H9 (cell line): Measurements from ENCODE around the gene PPP1R1B. TPM values are rescaled to one million over a fixed set of nuclear protein-coding genes. Genes with fewer than 3 reads are reported as not detected.
A peak's percentile ranks its signal among the peaks of the same experiment; 100 is the strongest.

Source experiments
- DNase-seq: peaks from one replicate; pipeline ENCODE4 v3.0.0-alpha.2; 2017
- H2AFZ ChIP-seq: one replicate; pipeline ENCODE4 v1.6.1; 2013; ENCODE audit warnings: mild to moderate bottlenecking, low read length, control low read depth, moderate library complexity
- H2AK5ac ChIP-seq: 2 replicates; pipeline ENCODE4 v1.6.1; 2013; ENCODE audit warnings: low read length, control low read depth, mixed read lengths; ENCODE audit not compliant: insufficient read length
- H2BK120ac ChIP-seq: one replicate; pipeline ENCODE4 v1.6.1; 2013; ENCODE audit warnings: low read depth, mild to moderate bottlenecking, low read length, control low read depth, inconsistent platforms; ENCODE audit not compliant: poor library complexity, severe bottlenecking
- H2BK12ac ChIP-seq: 2 replicates; pipeline ENCODE4 v1.6.1; 2013; ENCODE audit warnings: low read length, control low read depth, mixed read lengths, low read depth; ENCODE audit not compliant: insufficient read length
- H2BK15ac ChIP-seq: 2 replicates; pipeline ENCODE4 v1.6.1; 2013; ENCODE audit warnings: low read depth, low read length, control low read depth
- H2BK20ac ChIP-seq: one replicate; pipeline ENCODE4 v1.6.1; 2013; ENCODE audit warnings: low read depth, mild to moderate bottlenecking, low read length, control low read depth, inconsistent platforms; ENCODE audit not compliant: poor library complexity, severe bottlenecking
- H2BK5ac ChIP-seq: 2 replicates; pipeline ENCODE4 v1.6.1; 2013; ENCODE audit warnings: low read length, control low read depth, mixed read lengths; ENCODE audit not compliant: insufficient read length
- H3K14ac ChIP-seq: 2 replicates; pipeline ENCODE4 v1.6.1; 2013; ENCODE audit warnings: low read length, control low read depth; ENCODE audit not compliant: insufficient read depth
- H3K18ac ChIP-seq: 2 replicates; pipeline ENCODE4 v1.6.1; 2013; ENCODE audit warnings: low read depth, mild to moderate bottlenecking, mixed read lengths, low read length, control low read depth; ENCODE audit not compliant: insufficient read length
- H3K23ac ChIP-seq: 2 replicates; pipeline ENCODE4 v1.6.1; 2013; ENCODE audit warnings: low read length, control low read depth, mixed read lengths, low read depth; ENCODE audit not compliant: insufficient read length
- H3K23me2 ChIP-seq: 2 replicates; pipeline ENCODE4 v1.6.1; 2013; ENCODE audit warnings: low read depth, mild to moderate bottlenecking, mixed read lengths, low read length, control low read depth; ENCODE audit not compliant: insufficient read length, poor library complexity, severe bottlenecking
- H3K27ac ChIP-seq: 2 replicates; pipeline ENCODE4 v1.5.1; 2013; ENCODE audit warnings: low read length, control low read depth, mixed read lengths, low read depth; ENCODE audit not compliant: insufficient read length
- H3K27me3 ChIP-seq: 2 replicates; pipeline ENCODE4 v1.6.1; 2013; ENCODE audit warnings: low read length, control low read depth, inconsistent platforms; ENCODE audit not compliant: insufficient read depth
- H3K4ac ChIP-seq: 2 replicates; pipeline ENCODE4 v1.6.1; 2013; ENCODE audit warnings: low read depth, mild to moderate bottlenecking, control low read depth, inconsistent platforms, low read length, moderate library complexity
- H3K4me1 ChIP-seq: 2 replicates; pipeline ENCODE4 v1.6.1; 2013; ENCODE audit warnings: low read length, control low read depth, inconsistent platforms; ENCODE audit not compliant: insufficient read depth
- H3K4me2 ChIP-seq: 2 replicates; pipeline ENCODE4 v1.6.1; 2013; ENCODE audit warnings: low read length, control low read depth, mixed read lengths; ENCODE audit not compliant: insufficient read length, insufficient read depth
- H3K56ac ChIP-seq: 2 replicates; pipeline ENCODE4 v1.6.1; 2013; ENCODE audit warnings: low read depth, mild to moderate bottlenecking, mixed read lengths, low read length, control low read depth; ENCODE audit not compliant: insufficient read length
- H3K79me1 ChIP-seq: 2 replicates; pipeline ENCODE4 v1.6.1; 2013; ENCODE audit warnings: low read depth, mild to moderate bottlenecking, moderate library complexity, low read length, control low read depth, inconsistent platforms; ENCODE audit not compliant: insufficient read depth, poor library complexity, severe bottlenecking
- H3K79me2 ChIP-seq: 2 replicates; pipeline ENCODE4 v1.6.1; 2013; ENCODE audit warnings: low read length, control low read depth, inconsistent platforms; ENCODE audit not compliant: insufficient read depth
- H3K9ac ChIP-seq: 2 replicates; pipeline ENCODE4 v1.6.1; 2013; ENCODE audit warnings: low read length, control low read depth, mixed read lengths; ENCODE audit not compliant: insufficient read length; ENCODE audit errors: extremely low read depth
- H3K9me3 ChIP-seq: one replicate; pipeline ENCODE4 v1.6.1; 2013; ENCODE audit warnings: low read depth, low read length, inconsistent platforms; ENCODE audit not compliant: control insufficient read depth
- H3T11ph ChIP-seq: one replicate; pipeline ENCODE4 v1.6.1; 2013; ENCODE audit warnings: mild to moderate bottlenecking, low read length, control low read depth, inconsistent platforms
- H4K20me1 ChIP-seq: one replicate; pipeline ENCODE4 v1.6.1; 2013; ENCODE audit not compliant: control insufficient read depth, insufficient read length, insufficient read depth
- H4K5ac ChIP-seq: 2 replicates; pipeline ENCODE4 v1.6.1; 2013; ENCODE audit warnings: low read depth, mild to moderate bottlenecking, mixed read lengths, low read length, control low read depth; ENCODE audit not compliant: insufficient read length
- H4K8ac ChIP-seq: replicated peaks from 2 replicates; pipeline ENCODE4 v1.6.1; 2013; ENCODE audit warnings: low read length, control low read depth, mixed read lengths, low read depth; ENCODE audit not compliant: insufficient read length
- H4K91ac ChIP-seq: 2 replicates; pipeline ENCODE4 v1.6.1; 2013; ENCODE audit warnings: low read depth, mild to moderate bottlenecking, moderate library complexity, mixed read lengths, low read length, control low read depth; ENCODE audit not compliant: insufficient read length
- H3K27ac Mint-ChIP-seq, 3 experiments: 2 replicates in 2 of 3; 3 replicates in 1 of 3; pipeline ENCODE4 v1.8.0; 2020 to 2021; ENCODE audit warnings: mixed read lengths in 3 of 3, mild to moderate bottlenecking in 1 of 3, moderate library complexity in 1 of 3
- H3K27me3 Mint-ChIP-seq: 2 replicates; pipeline ENCODE4 v1.8.0; 2021; ENCODE audit warnings: low read depth, mild to moderate bottlenecking, moderate library complexity, mixed read lengths
- H3K36me3 Mint-ChIP-seq, 3 experiments: 2 replicates in 2 of 3; 3 replicates in 1 of 3; pipeline ENCODE4 v1.8.0; 2020 to 2021; ENCODE audit warnings: low read depth in 3 of 3, mixed read lengths in 3 of 3; ENCODE audit not compliant: insufficient read depth in 1 of 3
- H3K4me1 Mint-ChIP-seq, 2 experiments: 2 replicates each; pipeline ENCODE4 v1.8.0; 2020; ENCODE audit warnings: mixed read lengths in 2 of 2
- H3K4me3 Mint-ChIP-seq, 2 experiments: 2 replicates in 1 of 2; 3 replicates in 1 of 2; pipeline ENCODE4 v1.8.0; 2020 to 2021; ENCODE audit warnings: mild to moderate bottlenecking in 2 of 2, mixed read lengths in 2 of 2, moderate library complexity in 1 of 2
- H3K9me3 Mint-ChIP-seq, 2 experiments: 2 replicates in 1 of 2; 3 replicates in 1 of 2; pipeline ENCODE4 v1.8.0; 2020; ENCODE audit warnings: mild to moderate bottlenecking in 2 of 2, mixed read lengths in 2 of 2, moderate library complexity in 1 of 2
- CTCF ChIP-seq: fragments of 200-600 bp; sonication (generic); conservative IDR thresholded peaks from 3 replicates; pipeline ENCODE4 v1.8.0; 2021; ENCODE audit warnings: antibody characterized with exemption, mild to moderate bottlenecking
- WGBS: extraction: QIAGEN DNeasy Blood & Tissue Kit; methylation state at CpG from one replicate; pipeline ENCODE4 v1.1.7; 2013; ENCODE audit warnings: missing lambda C conversion rate, low lambda C conversion rate, mixed read lengths; ENCODE audit not compliant: insufficient read length; ENCODE audit errors: extremely low coverage; 5-methylcytosine and 5-hydroxymethylcytosine counted together
- total RNA-seq: library from RNA; stranded (reverse); gene quantifications from 2 replicates; pipeline ENCODE4 v1.2.1, GENCODE V29; 2021

The PPP1R1B gene
- total RNA-seq, 1 experiment from 2014 or later: 15.5 TPM

- peak overlapping the region; percentile 10 for H3K4me2 ChIP-seq
- no peak overlapping the region for H3K9ac ChIP-seq
- DNase-seq: peak; percentile 92
Measured at GRCh38 chr17:39663688-39664580, 37.2 kb downstream of the PPP1R1B start.

More at GRCh38 chr17:39663688-39664580, 37.2 kb downstream of the PPP1R1B start:
- no CpG with 5 or more reads among the region's 17 CpGs for WGBS
- no peak overlapping the region for H2BK5ac ChIP-seq
- H3K4ac ChIP-seq: no peak overlapping the region
- peaks cover 6% of the 10 kb centered on the region for H3K23me2 ChIP-seq
- no peak overlapping the region for H3K27ac ChIP-seq
- H3K9me3 Mint-ChIP-seq: no peaks in the 10 kb centered on the region; a peak in 1 of 5 replicates
- H3K18ac ChIP-seq: no peak overlapping the region
- H2AK5ac ChIP-seq: no peak overlapping the region
- H3K27me3 Mint-ChIP-seq: peaks cover 44% of the 10 kb centered on the region
- peak overlapping the region in 1 of 3 experiments; percentile 69; a peak in 1 of 7 replicates for H3K27ac Mint-ChIP-seq
- TF ChIP-seq CTCF: no peak
- peaks cover 6% of the 10 kb centered on the region; the same call in 1 of the 2 replicates for H3K4me1 ChIP-seq
- H3K14ac ChIP-seq: no peak overlapping the region
- no peaks in the 10 kb centered on the region for H3K79me2 ChIP-seq
- no peaks in the 10 kb centered on the region for H3K9me3 ChIP-seq
- H4K20me1 ChIP-seq: no peaks in the 10 kb centered on the region
- no peak overlapping the region for H4K5ac ChIP-seq
- no peak overlapping the region for H2BK120ac ChIP-seq
- H3K4me1 Mint-ChIP-seq: peaks cover 33 to 49% of the 10 kb centered on the region in 2 experiments
- H4K8ac ChIP-seq: no peak overlapping the region
- H3K23ac ChIP-seq: no peak overlapping the region
- no peak overlapping the region for H2AFZ ChIP-seq
- H3T11ph ChIP-seq: no peak overlapping the region
- H3K36me3 Mint-ChIP-seq: peaks cover 4 to 20% (median 11%) of the 10 kb centered on the region in 3 experiments; a peak in 6 of 7 replicates
- H3K56ac ChIP-seq: no peak overlapping the region
- H2BK20ac ChIP-seq: no peak overlapping the region
- H2BK15ac ChIP-seq: no peak overlapping the region
- no peak overlapping the region for H4K91ac ChIP-seq
- peaks cover 3% of the 10 kb centered on the region; the same call in 1 of the 2 replicates for H3K27me3 ChIP-seq
- H3K4me3 Mint-ChIP-seq: peak overlapping the region; percentile 19 to 69; a peak in 3 of 5 replicates
- no peak overlapping the region for H2BK12ac ChIP-seq
- no peaks in the 10 kb centered on the region for H3K79me1 ChIP-seq
